Measurements from ENCODE around the gene RGS8. TPM values are rescaled to one million over a fixed set of nuclear protein-coding genes. Genes with fewer than 3 reads are reported as not detected.

The RGS8 gene
- total RNA-seq, 2 experiments from 2014 or later: not detected

GRCh38 chr1:182643699-182644098 lies 40.7 kb downstream of the RGS8 start:
- Mint-ChIP-seq H3K4me3 (no peak overlapping the region), H3K4me1 (ENCODE audit: low read depth) (no peaks in the 10 kb centered on the region), H3K27me3 (no peaks in the 10 kb centered on the region), H3K36me3 (ENCODE audit: low read depth) (no peaks in the 10 kb centered on the region), H3K27ac (no peak overlapping the region), H3K9me3 (no peaks in the 10 kb centered on the region)
- TF ChIP-seq CTCF (IDR thresholded peaks at IDR 0.05): no peak
- intact Hi-C loops (cut with DNase I, micrococcal nuclease): no loop called here
- Histone ChIP-seq H3K36me3 (ENCODE audit: insufficient read depth, low read length) (no peaks in the 10 kb centered on the region), H3K27ac (ENCODE audit: low read depth in 1 of 2, low read length in 2 of 2) (no peak overlapping the region), H3K4me1 (ENCODE audit: insufficient read depth, low read length) (no peaks in the 10 kb centered on the region), H3K9me3 (ENCODE audit: control insufficient read depth in 1 of 2, insufficient read depth in 1 of 2, low read length in 2 of 2) (no peaks in the 10 kb centered on the region), H3K27me3 (ENCODE audit: control insufficient read depth in 1 of 2, insufficient read depth in 2 of 2, low read length in 2 of 2) (no peaks in the 10 kb centered on the region), H3K4me3 (ENCODE audit: low read length) (no peak overlapping the region)
- POLR2A ChIA-PET: no interaction called here
- ATAC-seq (ENCODE audit: poor library complexity) (no peak), DNase-seq (no peak)
- CTCF ChIA-PET: interaction anchor here (0.7 to 1.2 kb wide), 2 partner anchors 139 to 161 kb away, joined by 3 read pairs; no protein-coding TSS in a partner anchor

GRCh38 chr1:182642461-182642860 lies 41.9 kb downstream of the RGS8 start:
- Mint-ChIP-seq H3K36me3 (ENCODE audit: low read depth) (no peaks in the 10 kb centered on the region), H3K27ac (no peak overlapping the region), H3K9me3 (no peaks in the 10 kb centered on the region), H3K4me3 (no peak overlapping the region), H3K4me1 (ENCODE audit: low read depth) (no peaks in the 10 kb centered on the region), H3K27me3 (no peaks in the 10 kb centered on the region)
- H3K27me3 ChIP-seq (ENCODE audit: control insufficient read depth in 1 of 2, insufficient read depth in 2 of 2, low read length in 2 of 2): no peaks in the 10 kb centered on the region
- H3K9me3 ChIP-seq (ENCODE audit: control insufficient read depth in 1 of 2, insufficient read depth in 1 of 2, low read length in 2 of 2): no peaks in the 10 kb centered on the region
- H3K4me3 ChIP-seq (ENCODE audit: low read length): no peak overlapping the region
- intact Hi-C loops (cut with DNase I, micrococcal nuclease): no loop called here
- TF ChIP-seq CTCF (IDR thresholded peaks at IDR 0.05): no peak
- no peaks in the 10 kb centered on the region for H3K36me3 ChIP-seq (ENCODE audit: insufficient read depth, low read length)
- POLR2A ChIA-PET: no interaction called here
- CTCF ChIA-PET: interaction anchor here (1.2 kb wide), 1 partner anchor 140 kb away, joined by 3 read pairs; no protein-coding TSS in a partner anchor
- no peaks in the 10 kb centered on the region for H3K4me1 ChIP-seq (ENCODE audit: insufficient read depth, low read length)
- H3K27ac ChIP-seq (ENCODE audit: low read depth in 1 of 2, low read length in 2 of 2): no peak overlapping the region
- DNase-seq (no peak), ATAC-seq (ENCODE audit: poor library complexity) (no peak)

- no peaks in the 10 kb centered on the region for H3K9me3 Mint-ChIP-seq
Measured at GRCh38 chr1:182641561-182641960, 42.8 kb downstream of the RGS8 start.

More at GRCh38 chr1:182641561-182641960, 42.8 kb downstream of the RGS8 start:
- intact Hi-C loops (cut with DNase I, micrococcal nuclease): no loop called here
- Histone ChIP-seq H3K27me3 (ENCODE audit: control insufficient read depth in 1 of 2, insufficient read depth in 2 of 2, low read length in 2 of 2) (no peaks in the 10 kb centered on the region), H3K4me3 (ENCODE audit: low read length) (no peak overlapping the region), H3K9me3 (ENCODE audit: control insufficient read depth in 1 of 2, insufficient read depth in 1 of 2, low read length in 2 of 2) (no peaks in the 10 kb centered on the region), H3K4me1 (ENCODE audit: insufficient read depth, low read length) (no peaks in the 10 kb centered on the region), H3K36me3 (ENCODE audit: insufficient read depth, low read length) (no peaks in the 10 kb centered on the region), H3K27ac (ENCODE audit: low read depth in 1 of 2, low read length in 2 of 2) (no peak overlapping the region)
- ATAC-seq (ENCODE audit: poor library complexity): no peak
- TF ChIP-seq CTCF (IDR thresholded peaks at IDR 0.05): no peak
- H3K4me3 Mint-ChIP-seq: no peak overlapping the region
- CTCF ChIA-PET: no interaction called here
- no peaks in the 10 kb centered on the region for H3K4me1 Mint-ChIP-seq (ENCODE audit: low read depth)
- no peaks in the 10 kb centered on the region for H3K27me3 Mint-ChIP-seq
- H3K36me3 Mint-ChIP-seq (ENCODE audit: low read depth): no peaks in the 10 kb centered on the region
- DNase-seq: no peak
- no peak overlapping the region for H3K27ac Mint-ChIP-seq
- POLR2A ChIA-PET: no interaction called here

All from CD4-positive, alpha-beta T cell (primary cell).